ENCODE measurements around the gene BCAN. TPM values are rescaled to one million over a fixed set of nuclear protein-coding genes. Genes with fewer than 3 reads are reported as not detected.
A peak's percentile ranks its signal among the peaks of the same experiment; 100 is the strongest.

The BCAN gene
- total and polyA plus RNA-seq, 2 of the 8 experiments (the other 6 are each of a cell fraction or from before 2014, with no cell fraction given): 4.5 to 24.0 TPM

DNA sequence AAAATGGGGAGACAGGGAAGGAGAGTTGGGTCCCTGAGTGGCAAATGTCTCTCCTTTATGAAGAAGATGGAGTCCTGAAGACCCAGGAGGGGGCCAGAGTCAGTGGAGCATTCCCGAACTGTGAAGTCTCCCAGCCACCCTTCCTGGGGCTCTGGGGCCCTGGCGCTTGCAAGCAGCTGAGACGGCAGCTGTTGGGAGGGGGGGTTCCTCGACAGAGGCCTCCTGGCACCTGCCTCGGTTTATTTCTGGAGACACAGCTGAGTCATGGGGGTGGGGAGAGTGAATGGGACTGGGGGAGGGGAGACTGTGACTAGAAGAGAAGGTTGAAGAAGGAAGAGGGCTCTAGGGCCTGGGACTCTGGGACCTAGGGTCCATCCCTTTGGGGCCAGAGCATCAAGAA, 21.3 kb downstream of the BCAN start:
- no peak overlapping the region for H3K4me3 ChIP-seq (ENCODE audit: extremely low read depth in 1 of 4, insufficient read depth in 2 of 4, low read depth in 3 of 4, low read length in 4 of 4)
- no peak overlapping the region for H4K8ac ChIP-seq (ENCODE audit: extremely low read depth, insufficient read depth, low read length)
- H3K79me1 ChIP-seq (ENCODE audit: low read depth, low read length): no peaks in the 10 kb centered on the region; the same call in 1 of the 2 replicates
- peak overlapping the region; percentile 96 for H2BK12ac ChIP-seq (ENCODE audit: low read depth, low read length)
- ChIA-PET POLR2A (ENCODE audit: partially characterized antibody) (interaction anchor here (1.2 to 12.0 kb wide), 4 partner anchors 13 to 71 kb away, joined by 3 to 419 read pairs (median 12); partner anchors contain the start of genes CRABP2 and NES), CTCF (ENCODE audit: partially characterized antibody) (interaction anchor here (11.6 to 66.0 kb wide), 3 partner anchors 19 to 42 kb away, joined by 254 to 4284 read pairs (median 520); partner anchors contain the start of genes BCAN, CRABP2, HAPLN2 and ISG20L2)
- no peaks in the 10 kb centered on the region for H3K9me3 ChIP-seq (ENCODE audit: insufficient read depth in 2 of 2, low read depth in 1 of 2, low read length in 1 of 2)
- no peak overlapping the region for H3K56ac ChIP-seq (replicated peaks; ENCODE audit: insufficient read length, low read depth, low read length)
- no peak overlapping the region for H4K5ac ChIP-seq (ENCODE audit: insufficient read length, low read depth, low read length)
- no peaks in the 10 kb centered on the region for H3K79me2 ChIP-seq (ENCODE audit: control insufficient read depth in 1 of 2, insufficient read depth in 2 of 2, low read length in 2 of 2)
- no peak overlapping the region for H2BK120ac ChIP-seq (replicated peaks; ENCODE audit: low read depth, low read length)
- H3K4ac ChIP-seq (replicated peaks; ENCODE audit: insufficient read length, low read depth, low read length): no peak overlapping the region
- H3K36me3 ChIP-seq (ENCODE audit: control insufficient read depth in 2 of 4, insufficient read depth in 4 of 4, low read length in 3 of 4): no peaks in the 10 kb centered on the region
- peaks cover 0 to 16% (median 8%) of the 10 kb centered on the region in 4 experiments; a peak in 5 of 7 replicates for H3K27me3 ChIP-seq (replicated peaks in 1 of 4; ENCODE audit: control insufficient read depth in 3 of 4, extremely low read depth in 1 of 4, insufficient read depth in 3 of 4, low read length in 3 of 4)
- FAIRE-seq (no peak), DNase-seq (ENCODE audit: low read depth in 1 of 2, low spot score in 2 of 2) (no peak)
- peak overlapping the region in 1 of 2 experiments; percentile 13; a peak in 1 of 4 replicates for H3K4me2 ChIP-seq (ENCODE audit: insufficient read depth in 1 of 2, low read depth in 2 of 2, low read length in 2 of 2)
- H3K14ac ChIP-seq (ENCODE audit: insufficient read length): no peak overlapping the region
- H2BK5ac ChIP-seq (ENCODE audit: low read depth, low read length): peak overlapping the region; percentile 98; the same call in 1 of the 2 replicates
- peaks cover 19 to 65% (median 58%) of the 10 kb centered on the region in 4 experiments for H3K4me1 ChIP-seq (replicated peaks in 1 of 4; ENCODE audit: control insufficient read depth in 3 of 4, insufficient read depth in 4 of 4, low read length in 3 of 4)
- H2BK20ac ChIP-seq (ENCODE audit: low read length): peak overlapping the region; percentile 97
- no peak overlapping the region for H3K23ac ChIP-seq (ENCODE audit: insufficient read length)
- peaks cover 5% of the 10 kb centered on the region for H3K23me2 ChIP-seq (ENCODE audit: low read depth, low read length)
- peak overlapping the region; percentile 93; the same call in 1 of the 2 replicates for H2AK5ac ChIP-seq (ENCODE audit: low read depth, low read length)
- H2BK15ac ChIP-seq (ENCODE audit: low read length): no peak overlapping the region; the same call in 1 of the 2 replicates
- H2AFZ ChIP-seq (ENCODE audit: low read length): no peak overlapping the region
- no peak overlapping the region for H3K27ac ChIP-seq (ENCODE audit: low read depth, low read length)
- no peaks in the 10 kb centered on the region for H4K20me1 ChIP-seq (replicated peaks in 1 of 2; ENCODE audit: control insufficient read depth in 1 of 2, insufficient read depth in 2 of 2, low read length in 2 of 2)
- peak overlapping the region; percentile 83 for H3K18ac ChIP-seq (ENCODE audit: extremely low read depth, low read length)
- H3K9ac ChIP-seq (replicated peaks in 1 of 4; ENCODE audit: extremely low read depth in 1 of 4, low read depth in 3 of 4, low read length in 3 of 4): no peak overlapping the region
- no peak overlapping the region for H4K91ac ChIP-seq (replicated peaks; ENCODE audit: insufficient read length, low read length)
- WGBS, 2 experiments (ENCODE audit: extremely low coverage in 1 of 2, insufficient coverage in 1 of 2, insufficient read length in 1 of 2, insufficient replicate concordance in 2 of 2, low coverage in 1 of 2, low lambda C conversion rate in 2 of 2, missing lambda C conversion rate in 1 of 2): 71% methylated on average over 4 of the region's 5 CpGs; no CpG with 5 or more reads in 1 of the 2 experiments
- no peak for TF ChIP-seq BACH1 (IDR thresholded peaks at IDR 0.05; ENCODE audit: low read length)
- no peak for TF ChIP-seq POU5F1 (IDR thresholded peaks at IDR 0.05; ENCODE audit: low read depth, low read length)
- TF ChIP-seq, protein P1, sequence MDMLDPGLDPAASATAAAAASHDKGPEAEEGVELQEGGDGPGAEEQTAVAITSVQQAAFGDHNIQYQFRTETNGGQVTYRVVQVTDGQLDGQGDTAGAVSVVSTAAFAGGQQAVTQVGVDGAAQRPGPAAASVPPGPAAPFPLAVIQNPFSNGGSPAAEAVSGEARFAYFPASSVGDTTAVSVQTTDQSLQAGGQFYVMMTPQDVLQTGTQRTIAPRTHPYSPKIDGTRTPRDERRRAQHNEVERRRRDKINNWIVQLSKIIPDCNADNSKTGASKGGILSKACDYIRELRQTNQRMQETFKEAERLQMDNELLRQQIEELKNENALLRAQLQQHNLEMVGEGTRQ (IDR thresholded peaks at IDR 0.05; ENCODE audit: low read length): no peak
- no peak for TF ChIP-seq YY1 (IDR thresholded peaks at IDR 0.05; ENCODE audit: low read depth, low read length)
- no peak for TF ChIP-seq GTF2F1 (IDR thresholded peaks at IDR 0.05; ENCODE audit: borderline replicate concordance, low read depth, low read length)
- no peak for TF ChIP-seq MAFK (IDR thresholded peaks at IDR 0.05; ENCODE audit: low read depth, low read length)
- TF ChIP-seq BCL11A (IDR thresholded peaks at IDR 0.05; ENCODE audit: low read depth in 2 of 2, low read length in 2 of 2): no peak
- TF ChIP-seq CBX8 (IDR thresholded peaks at IDR 0.05; ENCODE audit: borderline replicate concordance, low read depth, low read length): no peak
- TF ChIP-seq JUN (IDR thresholded peaks at IDR 0.05; ENCODE audit: low read depth, low read length): no peak
- no peak for TF ChIP-seq CHD1 (IDR thresholded peaks at IDR 0.05; ENCODE audit: low read depth, low read length)
- no peak for TF ChIP-seq POLR2A (IDR thresholded peaks at IDR 0.05; ENCODE audit: control extremely low read depth in 1 of 2, low read depth in 2 of 2, low read length in 2 of 2)
- TF ChIP-seq RNF2 (IDR thresholded peaks at IDR 0.05; ENCODE audit: borderline replicate concordance, low read depth, low read length, missing control alignments, poor library complexity, severe bottlenecking): no peak
- no peak for TF ChIP-seq KDM1A (IDR thresholded peaks at IDR 0.05; ENCODE audit: borderline replicate concordance, low read length)

Measured in H1 (cell line).